GM12892 (cell line): ENCODE measurements around the gene MYBPC3.

ENCODE experiments used
- POLR2A ChIP-seq: IDR thresholded peaks from 2 replicates; pipeline ENCODE4 v1.6.1; 2011; ENCODE audit warnings: low read depth, low read length, control low read depth
- POLR2AphosphoS5 ChIP-seq: IDR thresholded peaks from 2 replicates; pipeline ENCODE4 v1.6.1; 2011; ENCODE audit warnings: low read depth, low read length, control low read depth
- TAF1 ChIP-seq: IDR thresholded peaks from 2 replicates; pipeline ENCODE4 v1.6.1; 2011; ENCODE audit warnings: low read depth, mild to moderate bottlenecking, control low read depth, low read length, borderline replicate concordance

DNA sequence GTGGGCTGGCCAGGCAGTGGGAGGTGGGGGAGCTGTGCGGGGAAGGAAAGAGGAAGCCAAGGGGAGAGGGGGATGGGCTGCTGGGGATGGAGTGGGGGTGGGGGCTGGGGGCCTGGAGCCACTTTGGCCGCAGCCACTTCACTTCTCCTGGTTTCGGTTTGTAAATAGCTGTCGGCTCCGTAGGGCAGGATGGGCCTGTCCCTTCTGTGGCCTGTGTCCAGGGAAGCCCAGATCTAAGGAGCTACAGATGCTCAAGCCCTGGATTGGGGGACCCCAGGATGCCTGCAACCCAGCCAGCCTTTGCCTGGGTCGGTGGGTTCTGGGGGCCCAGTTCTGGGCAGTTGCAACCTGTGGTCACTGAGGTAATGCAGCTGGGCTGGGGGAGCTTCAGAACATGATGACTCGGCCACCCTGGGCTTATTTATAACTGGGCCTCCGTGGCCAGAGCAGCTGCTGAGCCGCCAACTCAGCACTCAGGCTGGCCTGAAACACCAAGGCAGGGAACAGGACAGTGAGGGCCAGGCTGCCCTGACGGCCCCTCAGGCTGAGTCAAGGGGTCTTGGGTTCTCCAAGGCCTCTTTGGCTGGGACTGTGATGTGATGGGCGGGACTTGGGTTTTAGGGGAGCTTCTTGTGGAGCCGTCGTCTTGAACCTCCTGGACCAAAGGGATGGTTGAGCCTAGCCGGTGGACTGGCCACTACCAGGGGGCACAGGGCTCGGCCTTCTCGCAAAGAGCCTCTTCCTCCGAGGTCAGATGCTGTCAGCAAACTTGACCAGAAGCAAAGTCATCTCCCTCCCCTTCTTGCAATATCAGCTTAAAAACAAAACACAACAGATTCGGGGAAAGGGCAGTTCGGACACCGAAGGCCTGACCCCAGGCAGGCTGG lies 40.9 kb upstream of the MYBPC3 start:
- no peak for TF ChIP-seq POLR2A
- no peak for TF ChIP-seq TAF1
- no peak for TF ChIP-seq POLR2AphosphoS5
